NK-92 treated with Interleukin-12 subunit alpha and Interleukin-12 subunit beta, amount 100 ng/mL, for 24 hours (cell line): ENCODE data around the gene LILRB3.
A peak's percentile ranks its signal among the peaks of the same experiment; 100 is the strongest.
"Not testable (repeated sequence)": the region's sequence is repeated elsewhere in the genome, so short reads cannot be mapped to it uniquely, and the experiment has no call there.

Source experiments
- DNase-seq: peaks from one replicate; lab custom pipeline; 2025; lab: John Stamatoyannopoulos, UW

LILRB3 gene

GRCh38 chr19:54222474-54223276, at the start of gene LILRB3:
Gene LILRB3, minus strand, starts transcription at chr19:54223007. Its CDS starts 31 bp downstream, at chr19:54222976.
- not testable (repeated sequence) for DNase-seq

DNA sequence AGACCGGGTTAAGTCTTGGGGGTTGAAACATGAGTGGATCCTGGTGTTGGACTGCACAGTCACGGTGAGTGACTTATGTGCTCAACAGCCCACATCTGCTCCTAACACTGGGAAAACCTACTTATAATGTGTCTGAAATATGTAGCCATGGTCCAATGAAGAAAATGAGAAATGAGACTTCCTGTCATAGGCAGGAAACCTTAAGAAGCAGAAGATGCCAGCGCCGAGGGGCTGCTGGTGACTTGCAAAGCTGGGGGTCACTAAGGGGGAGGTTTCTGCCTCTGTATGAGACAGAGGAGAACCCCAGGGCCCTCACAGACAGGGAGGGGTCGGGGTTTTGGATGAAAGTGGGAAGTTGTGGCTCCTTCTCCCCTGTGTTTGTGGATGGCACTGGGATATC, 49.4 kb upstream of the LILRB3 start:
- DNase-seq, result not testable (repeated sequence)

DNA sequence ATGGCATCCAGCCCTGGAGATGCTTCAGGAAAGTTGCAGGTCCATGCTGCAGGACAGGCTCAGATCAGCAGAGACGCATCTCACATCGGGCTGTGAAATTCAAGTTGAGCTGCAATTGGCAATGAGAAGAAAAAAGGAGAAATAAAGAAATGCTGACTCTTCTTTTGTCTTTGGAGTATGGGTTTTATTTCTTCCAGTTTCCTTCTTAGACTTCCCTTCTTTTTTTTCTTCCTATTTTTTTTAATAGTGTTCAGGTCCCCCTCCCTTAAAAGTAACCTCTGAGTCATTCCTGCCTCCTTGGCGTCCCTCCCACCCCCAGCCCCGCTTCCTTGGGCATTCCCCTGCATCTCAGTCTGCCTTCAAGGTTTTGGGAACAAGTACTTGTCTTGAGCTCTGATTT, 48.8 kb upstream of the LILRB3 start:
- DNase-seq, result not testable (repeated sequence)

DNA sequence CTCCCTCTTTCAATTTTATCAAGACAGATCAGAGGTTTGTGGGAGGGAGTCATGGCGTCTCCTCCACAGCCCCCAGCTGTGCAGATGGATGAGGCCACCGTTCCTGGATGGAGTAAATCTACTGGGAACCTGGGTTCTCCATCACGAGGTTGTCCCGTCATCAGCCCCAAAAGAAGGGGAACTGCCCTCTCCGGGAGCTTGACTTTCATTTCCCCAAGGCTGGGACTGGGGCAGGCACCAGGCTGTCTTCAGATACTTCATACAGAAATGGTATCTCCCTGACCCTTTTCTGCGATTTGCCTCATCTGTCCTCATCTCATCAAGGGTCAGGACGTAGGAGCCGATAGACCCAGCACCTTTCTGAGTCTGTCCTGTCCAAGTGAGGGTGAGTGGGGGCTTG, 48.3 kb upstream of the LILRB3 start:
- DNase-seq, result no peak

DNA sequence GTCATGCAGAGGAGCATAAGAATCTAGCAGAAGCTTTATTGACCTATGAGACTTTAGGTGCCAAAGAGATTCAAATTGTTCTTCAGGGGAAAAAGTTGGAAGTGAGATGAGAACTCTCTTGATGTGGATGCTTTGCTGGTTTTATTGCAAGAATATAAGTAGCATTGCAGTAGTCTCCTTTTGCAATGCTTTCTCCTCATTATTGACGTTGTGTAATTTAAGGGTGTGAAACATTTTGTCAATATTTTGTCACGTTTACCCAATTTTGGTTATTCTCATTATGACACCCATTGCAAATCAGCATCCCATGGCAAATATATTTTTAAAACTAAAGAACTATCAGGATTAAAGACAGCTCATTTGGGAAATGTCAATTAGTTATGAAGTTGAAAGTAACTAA, 46.1 kb upstream of the LILRB3 start:
- DNase-seq, result no peak

DNA sequence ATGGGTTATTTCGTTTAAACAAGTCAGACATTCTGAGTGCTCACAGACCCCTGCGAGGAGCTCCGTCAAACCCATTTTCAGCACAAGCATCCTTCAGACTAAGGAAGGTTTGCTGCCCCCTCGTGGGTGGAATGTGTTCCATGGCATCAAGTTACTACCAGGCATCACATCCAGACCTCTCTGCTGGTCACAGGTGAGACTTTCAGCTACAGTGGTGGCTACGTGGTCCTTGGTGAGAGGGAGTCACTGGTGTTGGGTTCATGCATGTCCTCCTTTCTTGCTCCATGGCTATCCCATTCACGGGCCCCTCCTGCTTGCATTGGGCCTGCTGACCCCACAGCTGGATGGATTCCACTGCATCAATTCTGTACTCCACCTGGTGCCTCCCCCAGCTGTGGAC, 43.3 kb upstream of the LILRB3 start:
- DNase-seq, result peak; percentile 40

- no peak for DNase-seq
These were observed 39.7 kb upstream of the LILRB3 start for GRCh38 chr19:54262470-54262869.

DNA sequence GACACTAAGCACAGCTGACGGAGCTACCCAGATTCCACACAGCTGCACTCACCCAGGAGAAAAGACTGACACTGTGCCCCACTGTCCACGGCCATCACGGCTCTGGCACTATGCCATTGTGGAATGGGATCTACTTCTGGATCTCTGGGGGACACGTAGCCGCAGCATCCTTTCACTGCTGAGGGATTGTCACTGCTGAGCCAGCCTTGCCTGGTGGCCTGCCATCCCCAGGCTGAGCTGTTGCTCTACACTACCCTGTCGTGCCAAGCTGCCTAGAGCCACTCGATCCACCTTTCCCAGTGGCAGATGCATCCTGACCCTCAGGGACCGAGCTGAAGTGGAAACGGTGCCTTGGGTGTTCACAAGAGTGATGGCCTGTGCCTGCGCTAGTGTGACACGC, 39.3 kb upstream of the LILRB3 start:
- DNase-seq, result no peak

DNA sequence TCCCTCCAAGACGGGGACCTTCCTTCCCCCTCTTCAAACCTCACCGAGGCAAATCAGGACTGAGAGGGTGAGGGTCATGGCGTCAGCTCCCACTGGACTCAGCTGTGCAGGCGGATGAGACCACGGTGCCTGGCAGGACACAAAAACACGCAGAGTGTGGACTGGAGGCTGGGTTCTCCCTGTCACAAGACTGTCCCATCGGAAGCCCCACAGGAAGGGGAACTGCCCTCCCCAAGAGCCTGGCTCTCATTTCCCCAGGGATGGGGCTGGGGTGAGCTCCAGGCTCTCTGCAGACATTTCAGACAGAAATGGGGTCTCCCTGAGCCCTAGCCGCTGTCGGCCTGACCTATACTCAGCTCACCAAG, 34.3 kb upstream of the LILRB3 start, which contains the start of gene LILRB5:
Gene LILRB5 (minus strand): TSS at position 158 of the 365 bp plus-strand sequence. CDS start 80 bp downstream, at position 78.
- DNase-seq, result no peak

- DNase-seq, result no peak
These were observed 33.7 kb upstream of the LILRB3 start for GRCh38 chr19:54256250-54257115.

GRCh38 chr19:54255105-54255775, 32.4 kb upstream of the LILRB3 start:
- DNase-seq, result no peak

GRCh38 chr19:54254195-54254906, 31.5 kb upstream of the LILRB3 start:
- DNase-seq, result no peak

DNA sequence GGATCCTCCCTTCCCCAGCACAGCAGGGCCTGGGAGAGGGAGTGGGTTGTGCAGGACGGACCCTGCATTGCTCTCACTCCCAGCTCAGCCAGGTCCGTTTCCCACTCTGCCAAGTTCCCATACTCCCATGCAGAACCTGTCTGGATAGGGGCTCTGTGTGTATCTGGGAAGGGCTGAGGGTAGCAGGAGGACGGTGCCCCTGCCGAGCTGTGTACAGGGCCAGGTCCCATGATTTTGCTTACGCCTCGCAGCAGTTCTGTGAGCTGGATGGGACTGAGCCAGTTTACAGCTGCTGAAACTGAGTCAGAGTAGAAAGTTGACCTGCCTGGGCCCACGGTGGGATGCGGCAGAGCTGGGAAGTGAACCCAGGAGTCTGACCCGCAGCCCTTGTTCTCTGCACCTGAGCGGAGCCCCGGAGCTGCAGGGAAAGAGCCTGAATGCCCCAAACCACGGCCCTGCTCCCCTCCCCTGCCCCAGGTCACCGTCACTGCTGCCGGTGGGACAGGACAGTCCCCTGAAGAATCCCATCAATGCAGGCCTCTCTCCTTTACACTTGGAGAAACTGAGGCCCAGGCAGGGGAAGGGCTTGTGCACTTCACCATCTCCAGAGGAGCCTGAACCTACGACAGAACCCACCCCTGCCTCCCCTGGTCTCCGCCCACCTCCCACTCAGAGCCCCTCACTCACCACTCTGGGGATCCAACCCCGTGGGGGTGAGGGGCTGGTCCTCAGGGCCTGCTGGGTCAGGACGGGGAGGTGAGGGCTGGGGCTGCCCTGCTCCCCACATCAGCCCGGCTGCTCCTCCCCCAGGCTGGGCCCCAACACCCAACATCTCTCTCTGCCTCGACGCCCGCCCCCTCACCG, 30.8 kb upstream of the LILRB3 start:
- no peak for DNase-seq

DNA sequence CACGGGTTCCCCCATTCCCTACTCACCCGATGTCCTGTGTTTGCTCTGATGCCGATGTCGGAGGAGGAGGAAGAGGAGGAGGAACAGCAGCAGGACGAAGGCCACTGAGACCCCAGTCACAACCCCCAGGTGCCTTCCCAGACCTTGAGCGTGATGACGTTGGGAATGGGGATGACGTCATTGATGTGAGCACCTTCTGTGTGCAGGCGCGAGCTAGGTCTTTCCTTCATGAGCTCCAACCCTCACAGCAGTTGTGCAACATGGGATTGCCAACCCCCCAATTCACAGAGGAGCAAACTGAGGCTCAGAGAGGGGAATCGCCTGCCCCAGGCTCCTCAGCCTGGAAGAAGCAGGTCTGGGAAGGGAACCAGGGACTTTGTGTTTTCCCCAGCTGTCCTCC, 30.0 kb upstream of the LILRB3 start:
- DNase-seq, result no peak

DNA sequence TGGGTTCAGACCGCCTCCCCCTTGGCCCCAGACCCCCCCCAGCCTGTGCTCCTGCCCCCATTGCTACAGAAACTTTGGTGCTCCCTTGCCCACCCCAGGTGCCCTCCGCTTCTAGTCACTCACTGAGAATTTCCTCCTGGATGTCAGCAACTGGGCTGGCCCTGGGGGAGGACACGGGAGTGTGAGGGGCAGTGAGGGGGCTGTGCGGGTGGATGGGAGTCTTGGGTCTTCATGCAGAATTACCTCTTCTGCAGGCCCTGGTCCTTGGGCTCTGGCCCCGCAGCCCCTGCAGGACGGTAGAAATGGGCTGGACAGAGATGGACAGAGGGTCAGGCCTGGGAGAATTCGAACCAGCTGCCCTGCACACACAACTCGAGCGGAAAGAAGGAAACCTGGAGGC, 29.4 kb upstream of the LILRB3 start:
- DNase-seq, result no peak

DNA sequence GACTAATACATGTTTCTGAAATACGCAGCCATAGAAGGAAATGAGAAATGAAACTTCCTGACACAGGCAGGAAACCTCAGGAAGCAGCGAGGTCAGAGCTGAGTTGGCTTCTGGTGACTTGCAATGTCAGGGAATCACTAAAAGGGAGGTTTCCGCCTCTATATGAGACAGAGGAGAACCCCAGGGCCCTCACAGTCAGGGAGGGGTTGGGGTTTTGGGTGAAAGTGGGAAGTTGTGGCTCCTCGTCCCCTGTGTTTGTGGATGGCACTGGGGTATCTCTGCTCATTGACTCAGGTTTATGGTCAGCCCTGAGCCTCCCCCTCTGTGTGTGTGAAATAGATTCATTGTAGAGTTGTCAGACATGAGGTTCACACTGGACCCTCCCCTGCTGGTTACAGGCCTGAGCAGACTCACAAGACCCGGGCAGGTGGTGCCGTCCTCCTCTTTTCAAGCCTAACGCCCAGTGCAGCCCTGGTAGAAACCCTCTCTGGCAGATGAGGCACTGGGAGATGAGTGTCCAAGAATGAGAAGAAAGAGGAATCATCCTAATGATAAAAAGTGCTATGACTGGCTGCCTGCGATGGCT, 25.3 kb upstream of the LILRB3 start:
- DNase-seq, result peak; percentile 16

DNA sequence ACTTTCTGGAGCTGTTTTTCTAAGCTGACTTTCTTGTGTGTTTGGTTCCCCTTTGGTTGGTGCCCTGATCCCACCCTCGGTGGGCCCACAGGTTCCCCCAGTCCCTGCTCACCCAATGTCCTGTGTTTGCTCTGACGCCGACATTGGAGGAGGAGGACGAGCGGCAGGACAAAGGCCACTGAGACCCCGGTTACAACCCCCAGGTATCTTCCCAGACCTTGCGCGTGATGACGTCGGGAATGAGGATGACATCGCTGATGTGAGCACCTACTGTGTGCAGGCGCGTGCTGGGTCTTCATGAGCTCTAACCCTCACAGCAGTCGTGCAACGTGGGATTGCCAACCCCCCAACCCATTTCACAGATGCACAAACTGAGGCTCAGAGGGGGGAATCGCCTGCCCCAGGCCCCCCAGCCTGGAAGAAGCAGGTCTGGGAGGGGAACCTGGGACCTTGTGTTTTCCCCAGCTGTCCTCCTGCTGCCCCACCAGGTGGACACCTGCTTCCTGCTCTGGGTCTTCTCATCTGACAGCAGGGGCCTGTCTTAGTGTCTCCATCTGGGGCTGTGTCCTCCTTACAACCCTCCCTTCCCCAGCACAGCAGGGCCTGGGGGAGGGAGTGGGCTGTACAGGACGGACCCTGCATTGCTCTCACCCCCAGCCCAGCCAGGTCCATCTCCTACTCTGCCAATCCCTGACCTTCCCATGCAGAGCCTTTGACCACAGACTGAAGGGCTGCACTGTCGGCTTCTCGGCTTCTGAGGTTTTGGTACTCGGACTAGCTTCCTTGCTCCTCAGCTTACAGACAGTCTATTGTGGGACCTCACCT, 24.5 kb upstream of the LILRB3 start:
- DNase-seq, result no peak

DNA sequence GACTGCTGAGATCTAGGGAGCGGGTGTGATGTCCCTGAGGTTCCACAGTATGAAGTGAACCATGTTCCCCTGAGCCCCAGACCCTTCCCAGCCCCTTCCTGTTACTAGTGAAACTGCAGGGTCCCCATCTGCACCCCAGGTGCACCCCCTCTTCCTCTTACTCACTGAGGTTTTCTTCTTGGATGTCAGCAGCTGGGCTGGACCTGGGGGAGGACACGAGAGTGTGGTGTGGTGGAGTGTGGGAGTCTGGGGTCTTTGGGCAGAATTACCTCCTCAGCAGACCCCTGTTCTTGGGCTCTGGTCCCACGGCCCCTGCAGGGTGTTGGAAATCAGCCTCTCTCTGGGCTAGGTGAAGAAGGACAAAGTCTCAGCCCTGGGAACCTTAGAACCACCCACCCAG, 23.1 kb upstream of the LILRB3 start:
- no peak for DNase-seq

DNA sequence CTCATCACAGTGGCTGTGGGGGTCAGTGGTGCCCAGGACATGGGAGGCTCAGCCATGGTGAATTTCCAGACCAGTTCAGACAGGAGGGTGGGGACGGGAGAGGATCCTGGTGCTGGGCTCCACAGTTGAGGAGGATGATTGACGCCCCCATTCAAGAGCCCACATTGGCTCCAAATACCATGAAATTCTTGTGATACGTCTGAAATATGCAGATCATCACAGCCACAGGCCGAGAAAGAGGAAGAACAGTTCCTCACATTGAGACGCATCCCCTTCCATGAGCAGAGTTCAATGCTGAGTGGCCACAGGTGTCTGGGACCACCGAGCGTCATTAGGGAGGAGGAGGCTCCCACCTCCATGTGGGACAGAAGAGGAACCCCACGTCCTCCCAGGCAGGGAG, 21.0 kb upstream of the LILRB3 start:
- not testable (repeated sequence) for DNase-seq

GRCh38 chr19:54242646-54243045, 19.8 kb upstream of the LILRB3 start, which contains the start of gene LILRA6:
Gene LILRA6, minus strand, starts transcription at chr19:54242790.
- DNase-seq, result not testable (repeated sequence)
